Neuronal stem cell (in vitro differentiated cells): ENCODE measurements around the gene DUSP7.
"Not testable (repeated sequence)": the region's sequence is repeated elsewhere in the genome, so short reads cannot be mapped to it uniquely, and the experiment has no call there.

Experiments
- DNase-seq: peaks from one replicate; pipeline ENCODE4 v3.0.0-alpha.2; 2013; ENCODE audit warnings: low spot score
- H2AFZ ChIP-seq: one replicate; pipeline ENCODE4 v1.6.1; 2013; ENCODE audit warnings: mild to moderate bottlenecking, low read length, inconsistent platforms
- H2AK5ac ChIP-seq: 2 replicates; pipeline ENCODE4 v1.6.1; 2013; ENCODE audit warnings: low read depth, mild to moderate bottlenecking, inconsistent platforms, low read length, moderate library complexity, mixed read lengths
- H2BK120ac ChIP-seq: 2 replicates; pipeline ENCODE4 v1.6.1; 2013; ENCODE audit warnings: low read depth, mild to moderate bottlenecking, inconsistent platforms, low read length, moderate library complexity, mixed read lengths
- H2BK12ac ChIP-seq: one replicate; pipeline ENCODE4 v1.6.1; 2013; ENCODE audit warnings: low read length, inconsistent platforms
- H2BK15ac ChIP-seq: 2 replicates; pipeline ENCODE4 v1.6.1; 2013; ENCODE audit warnings: mild to moderate bottlenecking, low read length, inconsistent platforms, mixed read lengths
- H2BK5ac ChIP-seq: one replicate; pipeline ENCODE4 v1.6.1; 2013; ENCODE audit warnings: inconsistent platforms, mild to moderate bottlenecking, low read length, moderate library complexity
- H3K14ac ChIP-seq: one replicate; pipeline ENCODE4 v1.6.1; 2013; ENCODE audit warnings: low read length, inconsistent platforms
- H3K18ac ChIP-seq: 2 replicates; pipeline ENCODE4 v1.6.1; 2013; ENCODE audit warnings: low read length, inconsistent platforms
- H3K23ac ChIP-seq: 2 replicates; pipeline ENCODE4 v1.6.1; 2013; ENCODE audit warnings: low read depth, mild to moderate bottlenecking, mixed read lengths, low read length, inconsistent platforms; ENCODE audit not compliant: poor library complexity
- H3K27ac ChIP-seq: replicated peaks from 3 replicates; pipeline ENCODE4 v1.5.1; 2013; ENCODE audit warnings: low read length, inconsistent platforms
- H3K27me3 ChIP-seq, 3 experiments: 2 replicates each; pipeline ENCODE4 v1.6.1; 2013; ENCODE audit warnings: low read length in 3 of 3, mild to moderate bottlenecking in 2 of 3, inconsistent platforms in 1 of 3, low read depth in 1 of 3, mixed read lengths in 1 of 3, moderate library complexity in 1 of 3; ENCODE audit not compliant: control insufficient read depth in 3 of 3, insufficient read depth in 3 of 3
- H3K36me3 ChIP-seq, 2 donors: replicated peaks in 1 of 2; 2 replicates each; pipeline ENCODE4 v1.6.1; 2013; ENCODE audit warnings: low read length in 2 of 2; ENCODE audit not compliant: control insufficient read depth in 2 of 2, insufficient read depth in 2 of 2
- H3K4ac ChIP-seq: 2 replicates; pipeline ENCODE4 v1.6.1; 2013; ENCODE audit warnings: inconsistent platforms, mild to moderate bottlenecking, low read length, moderate library complexity
- H3K4me1 ChIP-seq, 2 donors: 1 replicate in 1 of 2; 2 replicates in 1 of 2; pipeline ENCODE4 v1.6.1; 2013; ENCODE audit warnings: low read length in 2 of 2, low read depth in 1 of 2; ENCODE audit not compliant: control insufficient read depth in 2 of 2, insufficient read depth in 1 of 2
- H3K4me2 ChIP-seq: one replicate; pipeline ENCODE4 v1.6.1; 2013; ENCODE audit warnings: mild to moderate bottlenecking, low read length, inconsistent platforms; ENCODE audit not compliant: insufficient read depth, poor library complexity, severe bottlenecking
- H3K4me3 ChIP-seq, 2 donors: 2 replicates each; pipeline ENCODE4 v1.5.1; 2013; ENCODE audit warnings: low read length in 2 of 2, mild to moderate bottlenecking in 2 of 2, inconsistent platforms in 1 of 2, moderate library complexity in 1 of 2
- H3K79me1 ChIP-seq: one replicate; pipeline ENCODE4 v1.6.1; 2013; ENCODE audit warnings: low read depth, mild to moderate bottlenecking, inconsistent platforms, low read length, moderate library complexity
- H3K9ac ChIP-seq: one replicate; pipeline ENCODE4 v1.6.1; 2013; ENCODE audit warnings: mild to moderate bottlenecking, low read depth, low read length, inconsistent platforms; ENCODE audit not compliant: poor library complexity
- H3K9me3 ChIP-seq, 2 donors: replicated peaks in 1 of 2; 2 replicates each; pipeline versions ENCODE3 to v1.6.1; 2013; ENCODE audit warnings: low read length in 2 of 2, mild to moderate bottlenecking in 2 of 2, inconsistent platforms in 1 of 2, low read depth in 1 of 2, mixed read lengths in 1 of 2, moderate library complexity in 1 of 2; ENCODE audit not compliant: control insufficient read depth in 2 of 2, insufficient read depth in 1 of 2
- H4K8ac ChIP-seq: one replicate; pipeline ENCODE4 v1.6.1; 2013; ENCODE audit warnings: low read depth, mild to moderate bottlenecking, inconsistent platforms, low read length, moderate library complexity
- H4K91ac ChIP-seq: one replicate; pipeline ENCODE4 v1.6.1; 2013; ENCODE audit warnings: low read length, low read depth, mild to moderate bottlenecking, inconsistent platforms; ENCODE audit not compliant: poor library complexity
- WGBS, 2 donors: extraction: QIAGEN DNeasy Blood & Tissue Kit; methylation state at CpG; one replicate each; pipeline ENCODE4 v1.1.7; 2013; ENCODE audit warnings: missing lambda C conversion rate in 2 of 2, mixed read lengths in 1 of 2; ENCODE audit not compliant: insufficient read length in 2 of 2, insufficient replicate concordance in 1 of 2; ENCODE audit errors: extremely low coverage in 2 of 2; 5-methylcytosine and 5-hydroxymethylcytosine counted together

DUSP7 gene

DNA sequence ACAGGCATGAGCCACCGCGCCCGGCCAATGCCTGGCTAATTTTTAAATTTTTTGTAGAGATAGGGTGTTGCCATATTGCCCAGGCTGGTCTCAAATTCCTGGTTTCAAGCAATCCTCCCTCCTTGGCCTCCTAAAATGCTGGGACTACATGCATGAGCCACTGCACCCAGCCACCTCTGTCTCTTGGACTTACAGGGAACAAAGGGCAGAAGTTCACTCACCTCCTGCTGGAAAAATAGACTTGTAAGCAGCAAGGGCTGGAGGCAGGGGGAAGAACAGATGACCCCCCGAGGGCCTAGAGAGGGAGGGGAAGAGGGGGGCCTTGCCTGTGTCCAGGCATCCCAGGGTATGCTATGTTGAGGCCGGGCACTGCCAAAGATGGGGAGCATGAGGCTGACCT, 22.2 kb downstream of the DUSP7 start:
- Histone ChIP-seq H3K4ac (no peak overlapping the region), H3K9ac (no peak overlapping the region), H2AFZ (no peak overlapping the region), H2BK12ac (no peak overlapping the region), H3K18ac (peak overlapping the region; percentile 67), H3K36me3 (no peaks in the 10 kb centered on the region), H2BK5ac (peak overlapping the region; percentile 77), H3K79me1 (no peaks in the 10 kb centered on the region), H3K27me3 (peaks cover 0 to 57% (median 0%) of the 10 kb centered on the region in 3 experiments), H3K4me2 (no peak overlapping the region), H2BK120ac (no peak overlapping the region), H2AK5ac (peak overlapping the region; percentile 85), H4K91ac (no peak overlapping the region), H3K27ac (no peak overlapping the region), H3K4me3 (no peak overlapping the region), H2BK15ac (peak overlapping the region; percentile 63), H3K4me1 (peaks cover 0 to 8% of the 10 kb centered on the region in 2 donors), H3K23ac (no peak overlapping the region), H3K9me3 (no peaks in the 10 kb centered on the region), H3K14ac (no peak overlapping the region), H4K8ac (no peak overlapping the region)
- WGBS, 2 donors, result no CpG with 5 or more reads among the region's 5 CpGs
- DNase-seq, result no peak

DNA sequence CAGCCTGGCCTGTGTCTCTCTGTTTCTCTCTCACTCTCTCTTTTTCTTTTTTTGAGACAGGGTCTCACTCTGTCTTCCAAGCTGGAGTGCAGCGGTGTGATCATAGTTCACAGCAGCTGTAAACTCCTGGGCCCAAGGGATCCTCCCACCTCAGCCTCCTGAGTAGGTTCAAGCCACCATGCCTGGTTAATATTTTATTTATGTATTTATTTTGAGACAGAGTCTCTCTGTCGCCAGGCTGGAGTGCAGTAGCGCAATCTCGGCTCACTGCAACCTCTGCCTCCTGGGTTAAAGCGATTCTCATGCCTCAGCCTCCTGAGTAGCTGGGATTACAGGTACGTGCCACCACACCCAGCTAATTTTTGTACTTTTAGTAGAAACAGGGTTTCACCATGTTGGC, 22.6 kb downstream of the DUSP7 start:
- not testable (repeated sequence) for H3K4ac ChIP-seq
- no CpG with 5 or more reads among the region's 6 CpGs for WGBS, 2 donors

DNA sequence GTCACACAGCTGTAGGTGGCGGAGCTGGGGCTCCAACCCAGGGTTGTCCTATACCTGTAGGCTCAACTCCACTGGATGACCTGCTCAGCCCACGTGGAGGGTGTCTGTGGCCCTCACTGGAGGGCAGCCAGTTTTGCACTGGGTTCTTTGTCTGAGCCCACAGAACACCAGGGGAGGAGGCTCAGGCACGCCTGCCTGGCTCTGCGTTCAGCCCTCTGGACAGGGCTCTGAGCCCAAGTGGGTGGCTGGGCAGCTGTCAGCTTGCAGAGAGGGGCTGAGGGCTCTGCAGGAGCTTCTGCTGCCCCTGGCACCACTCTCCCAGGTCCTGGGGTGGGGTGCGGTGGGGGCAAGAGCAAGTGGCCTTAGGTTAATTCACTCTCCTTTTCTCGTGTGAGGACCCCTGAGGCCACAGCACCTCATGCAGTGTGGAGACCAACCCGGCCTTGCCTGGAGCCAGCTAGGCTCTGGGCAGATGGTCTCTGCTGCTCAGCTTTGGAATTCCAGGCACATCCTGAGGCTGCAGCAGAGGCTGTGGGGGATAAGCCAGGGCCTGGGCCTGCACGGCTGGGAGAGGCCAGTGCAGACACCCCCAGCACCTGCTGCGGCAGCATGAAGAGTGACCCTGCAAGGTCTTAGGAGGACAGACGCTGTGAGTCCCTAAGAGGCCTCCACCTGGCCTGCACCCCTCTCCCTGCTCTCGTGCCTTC, 23.5 kb downstream of the DUSP7 start:
- Histone ChIP-seq H4K8ac (no peak overlapping the region), H2BK12ac (no peak overlapping the region), H3K4me1 (peaks cover 0 to 8% of the 10 kb centered on the region in 2 donors), H3K18ac (peak overlapping the region; percentile 53), H3K36me3 (no peaks in the 10 kb centered on the region), H4K91ac (peak overlapping the region; percentile 45), H2BK15ac (peak overlapping the region; percentile 30), H3K23ac (peak overlapping the region; percentile 53), H2BK120ac (no peak overlapping the region), H3K27ac (no peak overlapping the region), H3K4ac (no peak overlapping the region), H3K9me3 (no peaks in the 10 kb centered on the region), H3K4me2 (no peak overlapping the region), H2AFZ (no peak overlapping the region), H3K27me3 (peaks cover 0 to 44% (median 0%) of the 10 kb centered on the region in 3 experiments), H3K9ac (peak overlapping the region; percentile 3), H3K4me3 (no peak overlapping the region), H2AK5ac (peak overlapping the region; percentile 56), H2BK5ac (peak overlapping the region; percentile 78), H3K79me1 (no peaks in the 10 kb centered on the region), H3K14ac (peak overlapping the region; percentile 73)
- no peak for DNase-seq
- WGBS, 2 donors, result no CpG with 5 or more reads among the region's 11 CpGs

More for the DNA sequence above, 22.6 kb downstream of the DUSP7 start:
- not testable (repeated sequence) for H3K79me1 ChIP-seq, H3K23ac ChIP-seq, H2AK5ac ChIP-seq, H4K8ac ChIP-seq, H2BK12ac ChIP-seq, H2BK120ac ChIP-seq, H3K9ac ChIP-seq, H2BK5ac ChIP-seq, H3K27ac ChIP-seq, H3K9me3 ChIP-seq, H3K4me3 ChIP-seq, H3K4me2 ChIP-seq, DNase-seq, H3K14ac ChIP-seq, H2BK15ac ChIP-seq, H3K4me1 ChIP-seq, H4K91ac ChIP-seq, H2AFZ ChIP-seq, H3K18ac ChIP-seq, H3K36me3 ChIP-seq
- peaks cover 0 to 53% (median 0%) of the 10 kb centered on the region in 3 experiments for H3K27me3 ChIP-seq

DNA sequence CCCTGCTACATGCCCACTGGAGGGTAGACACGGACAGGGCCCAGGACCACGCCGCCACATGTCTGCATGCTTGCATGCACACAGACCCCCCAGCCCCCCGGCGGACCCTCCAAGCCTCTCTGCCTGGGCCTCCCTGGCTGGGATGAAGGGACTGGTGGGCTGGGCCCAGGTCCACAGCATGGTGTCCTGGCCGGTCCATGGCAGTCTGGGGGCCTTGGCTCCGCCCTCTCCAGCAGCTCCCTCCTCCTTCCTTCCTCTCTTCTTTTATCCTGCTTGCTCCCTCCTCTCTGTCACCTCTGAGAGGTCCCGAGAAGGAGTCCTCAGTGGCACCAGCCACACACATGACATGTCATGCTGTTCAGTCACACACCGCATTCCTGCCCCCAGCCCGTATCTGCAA, 24.5 kb downstream of the DUSP7 start:
- H4K8ac ChIP-seq, result peak overlapping the region; percentile 66
- H2AFZ ChIP-seq, result no peak overlapping the region
- H3K27ac ChIP-seq, result no peak overlapping the region
- no peaks in the 10 kb centered on the region for H3K36me3 ChIP-seq
- peak overlapping the region; percentile 6 for H3K18ac ChIP-seq
- H3K4me2 ChIP-seq, result no peak overlapping the region
- H3K4me1 ChIP-seq, result peaks cover 0 to 6% of the 10 kb centered on the region in 2 donors
- H2BK5ac ChIP-seq, result peak overlapping the region; percentile 7
- H3K9ac ChIP-seq, result no peak overlapping the region
- H2AK5ac ChIP-seq, result peak overlapping the region; percentile 40
- no peak overlapping the region for H3K4me3 ChIP-seq
- peak overlapping the region; percentile 65 for H2BK12ac ChIP-seq
- peak overlapping the region; percentile 24 for H2BK15ac ChIP-seq
- H3K4ac ChIP-seq, result no peak overlapping the region
- no peak overlapping the region for H2BK120ac ChIP-seq
- WGBS, 2 donors, result no CpG with 5 or more reads among the region's 10 CpGs
- no peak for DNase-seq
- H3K79me1 ChIP-seq, result no peaks in the 10 kb centered on the region
- peak overlapping the region; percentile 86 for H3K14ac ChIP-seq
- H4K91ac ChIP-seq, result peak overlapping the region; percentile 64
- no peaks in the 10 kb centered on the region for H3K9me3 ChIP-seq
- peaks cover 0 to 34% (median 0%) of the 10 kb centered on the region in 3 experiments for H3K27me3 ChIP-seq
- peak overlapping the region; percentile 40 for H3K23ac ChIP-seq
